Measurements from ENCODE around the gene UBAC2. TPM values are rescaled to one million over a fixed set of nuclear protein-coding genes. Genes with fewer than 3 reads are reported as not detected.

Gene UBAC2
- total RNA-seq, 1 donor from 2014 or later, result 59.8 TPM

DNA sequence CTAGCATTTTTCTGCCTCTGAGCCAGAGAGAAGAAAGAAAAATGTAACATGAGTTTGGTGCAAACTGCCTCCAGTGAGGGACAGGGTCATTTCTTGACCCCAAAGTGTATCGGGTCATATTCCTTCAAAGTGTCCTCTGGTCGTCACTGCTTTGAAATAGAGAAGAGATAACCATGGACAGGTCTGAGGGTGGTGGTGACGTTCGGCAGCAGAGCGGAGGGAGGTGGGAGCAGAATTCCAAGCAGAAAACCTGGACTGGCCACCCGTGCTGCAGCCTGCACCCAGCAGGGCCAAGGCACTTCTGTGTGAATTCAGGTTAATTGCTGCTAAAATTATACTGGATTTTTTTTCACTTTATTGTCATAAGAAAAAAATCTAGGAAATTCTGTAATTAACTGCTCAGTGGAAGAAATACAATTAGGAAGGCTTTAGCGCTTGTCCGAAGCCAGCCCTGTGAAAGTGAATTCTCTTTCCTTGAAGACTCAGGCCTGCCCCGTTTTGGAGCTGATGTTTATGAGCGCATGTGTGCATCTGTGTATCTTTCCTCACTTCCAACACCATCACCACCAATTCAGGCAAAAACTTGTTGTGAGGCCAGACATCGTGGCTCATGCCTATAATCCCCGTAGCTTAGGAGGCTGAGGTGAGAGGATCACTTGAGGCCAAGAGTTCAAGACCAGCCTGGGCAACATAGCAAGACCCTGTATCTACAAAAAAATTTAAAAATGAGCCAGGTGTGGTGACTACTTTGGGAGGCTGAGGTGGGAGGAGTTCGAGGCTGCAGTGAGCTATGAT, 37.9 kb upstream of the UBAC2 start:
- Mint-ChIP-seq H3K27ac (ENCODE audit: unreplicated experiment) (no peak overlapping the region), H3K9me3 (no peaks in the 10 kb centered on the region), H3K36me3 (ENCODE audit: low read depth) (no peaks in the 10 kb centered on the region), H3K4me1 (peaks cover 29% of the 10 kb centered on the region), H3K4me3 (no peak overlapping the region), H3K27me3 (ENCODE audit: low read depth) (no peaks in the 10 kb centered on the region)
- DNase-seq (ENCODE audit: low read depth, low spot score), result no peak
- TF ChIP-seq, protein P1, sequence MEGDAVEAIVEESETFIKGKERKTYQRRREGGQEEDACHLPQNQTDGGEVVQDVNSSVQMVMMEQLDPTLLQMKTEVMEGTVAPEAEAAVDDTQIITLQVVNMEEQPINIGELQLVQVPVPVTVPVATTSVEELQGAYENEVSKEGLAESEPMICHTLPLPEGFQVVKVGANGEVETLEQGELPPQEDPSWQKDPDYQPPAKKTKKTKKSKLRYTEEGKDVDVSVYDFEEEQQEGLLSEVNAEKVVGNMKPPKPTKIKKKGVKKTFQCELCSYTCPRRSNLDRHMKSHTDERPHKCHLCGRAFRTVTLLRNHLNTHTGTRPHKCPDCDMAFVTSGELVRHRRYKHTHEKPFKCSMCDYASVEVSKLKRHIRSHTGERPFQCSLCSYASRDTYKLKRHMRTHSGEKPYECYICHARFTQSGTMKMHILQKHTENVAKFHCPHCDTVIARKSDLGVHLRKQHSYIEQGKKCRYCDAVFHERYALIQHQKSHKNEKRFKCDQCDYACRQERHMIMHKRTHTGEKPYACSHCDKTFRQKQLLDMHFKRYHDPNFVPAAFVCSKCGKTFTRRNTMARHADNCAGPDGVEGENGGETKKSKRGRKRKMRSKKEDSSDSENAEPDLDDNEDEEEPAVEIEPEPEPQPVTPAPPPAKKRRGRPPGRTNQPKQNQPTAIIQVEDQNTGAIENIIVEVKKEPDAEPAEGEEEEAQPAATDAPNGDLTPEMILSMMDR (conservative IDR thresholded peaks at IDR 0.05), result no peak

DNA sequence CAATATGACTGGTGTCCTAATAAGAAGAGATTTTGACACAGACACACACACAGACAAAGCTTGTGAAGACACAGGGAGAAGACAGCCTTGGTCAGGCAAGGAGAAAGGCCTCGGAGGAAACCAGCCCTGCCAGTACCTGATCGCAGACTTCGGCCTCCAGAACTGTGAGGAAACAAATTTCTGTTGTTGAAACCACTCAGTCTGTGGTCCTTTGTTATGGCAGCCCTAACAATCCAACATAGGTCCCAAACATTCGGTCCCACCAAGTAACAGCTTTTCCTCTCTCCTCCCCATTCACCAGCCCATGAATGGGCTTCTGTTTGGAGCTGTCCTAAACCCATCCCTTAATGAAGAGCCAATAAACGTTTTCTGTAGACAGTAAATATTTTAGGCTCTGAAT, 36.4 kb upstream of the UBAC2 start:
- no peak for DNase-seq (ENCODE audit: low read depth, low spot score)
- H3K9me3 Mint-ChIP-seq, result no peaks in the 10 kb centered on the region
- no peak overlapping the region for H3K27ac Mint-ChIP-seq (ENCODE audit: unreplicated experiment)
- H3K4me1 Mint-ChIP-seq, result peaks cover 22% of the 10 kb centered on the region
- no peak overlapping the region for H3K4me3 Mint-ChIP-seq
- no peaks in the 10 kb centered on the region for H3K27me3 Mint-ChIP-seq (ENCODE audit: low read depth)
- no peaks in the 10 kb centered on the region for H3K36me3 Mint-ChIP-seq (ENCODE audit: low read depth)
- TF ChIP-seq, protein P1 (conservative IDR thresholded peaks at IDR 0.05), result no peak

DNA sequence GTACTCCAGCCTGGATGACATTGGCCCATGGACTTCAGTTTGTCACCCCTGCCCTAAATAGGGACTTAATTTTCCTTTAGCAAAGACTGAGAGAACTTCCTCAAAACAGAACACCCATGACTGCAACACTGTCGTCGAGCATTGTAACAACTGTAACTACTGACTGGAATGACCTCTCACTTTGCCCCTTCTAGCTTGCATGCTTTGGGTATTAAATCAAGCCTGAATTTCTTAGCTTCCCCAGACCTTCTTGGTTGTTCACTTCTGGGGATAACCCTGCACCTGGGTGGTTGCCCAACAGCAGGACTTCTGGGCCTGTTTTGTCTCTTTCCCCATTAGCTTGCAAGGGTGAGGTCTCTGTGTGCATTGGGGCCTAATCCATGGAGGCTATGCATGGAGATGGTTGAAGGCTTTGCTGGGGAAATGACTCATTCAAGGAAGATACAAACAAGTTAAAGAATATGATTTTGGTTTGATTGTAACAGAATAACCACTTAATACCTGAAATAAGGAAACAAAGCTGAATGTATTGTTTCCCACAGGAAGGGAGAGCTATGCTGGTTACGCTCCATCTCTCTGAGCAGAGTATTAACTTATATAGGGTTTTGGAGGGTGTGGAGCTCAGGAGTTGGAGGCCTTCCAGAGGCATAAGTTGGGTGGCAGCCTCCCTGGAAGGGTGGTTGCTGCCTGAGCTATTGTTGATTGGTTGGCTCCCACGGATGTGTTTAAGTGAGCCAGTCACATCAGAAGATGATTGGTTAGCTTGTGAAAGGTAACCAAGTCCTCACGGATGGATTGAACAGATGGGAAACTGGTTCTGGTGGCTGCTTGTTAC, 34.7 kb upstream of the UBAC2 start:
- Mint-ChIP-seq H3K27ac (ENCODE audit: unreplicated experiment) (no peak overlapping the region), H3K9me3 (peaks cover 4% of the 10 kb centered on the region), H3K36me3 (ENCODE audit: low read depth) (no peaks in the 10 kb centered on the region), H3K4me3 (no peak overlapping the region), H3K27me3 (ENCODE audit: low read depth) (no peaks in the 10 kb centered on the region), H3K4me1 (peaks cover 17% of the 10 kb centered on the region)
- no peak for DNase-seq (ENCODE audit: low read depth, low spot score)
- TF ChIP-seq, protein P1 (conservative IDR thresholded peaks at IDR 0.05), result no peak

DNA sequence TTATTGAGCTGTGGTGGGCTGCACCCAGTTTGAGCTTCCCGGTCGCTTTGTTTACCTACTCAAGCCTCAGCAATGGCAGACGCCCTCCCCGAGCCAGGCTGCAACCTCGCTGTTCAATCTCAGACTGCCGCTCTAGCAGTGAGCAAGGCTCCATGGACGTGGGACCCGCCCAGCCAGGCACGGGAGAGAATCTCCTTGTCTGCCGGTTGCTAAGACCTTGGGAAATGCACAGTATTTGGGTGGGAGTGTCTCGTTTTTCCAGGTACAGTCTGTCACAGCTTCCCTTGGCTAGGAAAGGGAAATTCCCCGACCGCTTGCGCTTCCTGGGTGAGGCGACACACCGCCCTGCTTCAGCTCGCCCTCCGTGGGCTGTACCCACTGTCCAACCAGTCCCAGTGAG, 27.7 kb upstream of the UBAC2 start:
- TF ChIP-seq, protein P1 (conservative IDR thresholded peaks at IDR 0.05), result no peak
- H3K9me3 Mint-ChIP-seq, result peaks cover 10% of the 10 kb centered on the region
- peaks cover 11% of the 10 kb centered on the region for H3K27me3 Mint-ChIP-seq (ENCODE audit: low read depth)
- no peaks in the 10 kb centered on the region for H3K36me3 Mint-ChIP-seq (ENCODE audit: low read depth)
- H3K4me1 Mint-ChIP-seq, result peaks cover 5% of the 10 kb centered on the region
- no peak for DNase-seq (ENCODE audit: low read depth, low spot score)
- H3K27ac Mint-ChIP-seq (ENCODE audit: unreplicated experiment), result no peak overlapping the region
- H3K4me3 Mint-ChIP-seq, result no peak overlapping the region

DNA sequence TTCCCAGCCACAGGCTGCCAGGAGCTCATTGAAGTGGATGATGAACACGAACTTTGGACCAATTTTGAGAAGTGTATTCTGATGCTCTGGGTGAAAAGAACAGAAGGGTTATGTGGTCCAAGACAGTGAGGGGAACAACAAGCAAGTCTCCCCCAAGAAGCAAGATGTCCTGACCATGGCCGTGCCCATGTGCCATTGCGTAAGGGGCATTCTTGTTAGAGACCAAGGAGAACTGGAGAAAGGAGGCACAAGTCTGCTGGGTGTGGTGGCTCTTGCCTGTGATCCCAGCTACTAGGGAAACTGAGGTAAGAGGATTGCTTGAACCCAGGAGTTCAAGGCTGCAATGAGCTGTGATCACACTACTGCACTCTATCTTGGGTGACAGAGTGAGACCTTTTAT, 27.0 kb upstream of the UBAC2 start:
- TF ChIP-seq, protein P1 (conservative IDR thresholded peaks at IDR 0.05), result no peak
- Mint-ChIP-seq H3K4me1 (peaks cover 5% of the 10 kb centered on the region), H3K9me3 (peaks cover 10% of the 10 kb centered on the region), H3K27ac (ENCODE audit: unreplicated experiment) (no peak overlapping the region), H3K36me3 (ENCODE audit: low read depth) (no peaks in the 10 kb centered on the region), H3K27me3 (ENCODE audit: low read depth) (peaks cover 14% of the 10 kb centered on the region), H3K4me3 (no peak overlapping the region)
- no peak for DNase-seq (ENCODE audit: low read depth, low spot score)

Data from neural crest cell (in vitro differentiated cells).